Cerebellar nuclear complex (tissue), 1 donor: ENCODE results near the gene DYNLT1.
A peak's percentile ranks its signal among the peaks of the same experiment; 100 is the strongest.

ENCODE experiments used
- DNase-seq, 2 experiments: peaks; one replicate each; lab custom pipeline; 2025; lab: John Stamatoyannopoulos, UW

Gene DYNLT1

DNA sequence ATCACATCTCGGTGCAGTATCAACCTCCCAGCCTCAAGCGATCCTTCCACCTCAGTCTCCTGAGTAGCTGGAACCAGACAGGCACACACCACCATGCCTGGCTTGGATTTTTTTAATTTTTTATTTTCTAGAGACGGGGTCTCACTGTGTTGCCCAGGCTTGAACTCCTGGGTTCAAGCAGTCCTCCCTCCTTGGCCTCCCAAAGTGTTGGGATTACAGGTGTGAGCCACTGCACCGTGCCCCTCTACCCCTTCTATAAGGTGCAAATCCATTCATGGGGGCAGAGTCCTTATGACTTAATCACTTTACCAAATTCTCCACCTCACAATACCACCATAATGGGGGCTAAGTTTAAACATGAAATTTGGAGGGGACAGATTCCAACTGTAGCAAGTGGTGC is 47.0 kb downstream of the DYNLT1 start:
- DNase-seq: no peak

DNA sequence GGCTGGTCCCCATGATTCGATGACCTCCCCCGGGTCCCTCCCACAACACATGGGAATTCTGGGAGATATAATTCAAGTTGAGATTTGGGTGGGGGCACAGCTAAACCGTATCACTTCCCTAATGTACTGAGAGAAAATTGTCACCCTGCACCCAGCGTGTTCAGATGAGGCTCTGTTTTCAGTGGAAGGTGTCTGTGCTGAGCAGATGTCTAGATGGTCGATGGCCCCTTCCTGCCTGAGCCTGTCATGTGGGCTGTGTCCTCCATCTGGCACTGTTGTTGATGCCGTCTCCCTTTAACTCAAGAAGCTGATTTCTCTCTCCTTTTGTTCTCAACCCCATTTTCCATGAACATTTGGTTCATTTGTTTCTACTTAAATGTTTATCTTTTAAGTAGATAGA is 47.7 kb downstream of the DYNLT1 start:
- DNase-seq: no peak

DNA sequence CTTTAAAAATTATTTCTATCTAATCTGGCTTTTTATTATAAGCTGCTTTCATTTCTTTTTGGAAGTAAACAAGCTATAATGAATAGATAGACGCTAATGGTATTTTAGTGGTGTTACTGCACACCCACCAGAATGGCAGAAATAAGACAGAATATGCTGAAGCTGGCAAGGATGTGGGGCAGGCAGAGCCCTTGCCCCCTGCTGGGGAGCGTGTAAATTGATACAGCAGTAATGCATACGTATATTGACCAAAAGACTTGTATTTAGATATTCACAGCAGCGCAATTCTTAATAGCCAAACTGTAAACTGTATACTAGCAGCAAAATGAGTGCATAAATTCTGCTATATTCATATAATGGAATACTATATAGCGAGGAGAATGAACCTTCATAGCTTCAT is 49.3 kb downstream of the DYNLT1 start:
- no peak for DNase-seq

DNA sequence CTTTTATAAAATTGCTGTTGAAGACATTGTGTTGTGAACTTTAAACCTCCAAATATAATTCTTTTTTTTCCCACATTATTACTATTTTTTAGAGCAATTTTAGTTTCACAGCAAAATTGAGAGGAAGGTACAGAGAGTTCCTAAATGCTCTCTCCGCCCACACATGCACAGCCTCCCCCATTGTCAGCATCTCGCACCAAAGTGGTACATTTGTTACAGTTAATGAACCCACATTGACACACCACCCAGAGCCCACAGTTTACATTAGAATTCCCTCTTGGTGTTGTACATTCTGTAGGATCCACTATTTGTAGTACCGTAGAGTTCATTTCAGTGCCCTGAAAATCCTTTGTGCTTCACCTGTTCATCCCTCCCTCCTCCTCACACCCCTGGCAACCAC is 50.9 kb downstream of the DYNLT1 start:
- DNase-seq: no peak

DNA sequence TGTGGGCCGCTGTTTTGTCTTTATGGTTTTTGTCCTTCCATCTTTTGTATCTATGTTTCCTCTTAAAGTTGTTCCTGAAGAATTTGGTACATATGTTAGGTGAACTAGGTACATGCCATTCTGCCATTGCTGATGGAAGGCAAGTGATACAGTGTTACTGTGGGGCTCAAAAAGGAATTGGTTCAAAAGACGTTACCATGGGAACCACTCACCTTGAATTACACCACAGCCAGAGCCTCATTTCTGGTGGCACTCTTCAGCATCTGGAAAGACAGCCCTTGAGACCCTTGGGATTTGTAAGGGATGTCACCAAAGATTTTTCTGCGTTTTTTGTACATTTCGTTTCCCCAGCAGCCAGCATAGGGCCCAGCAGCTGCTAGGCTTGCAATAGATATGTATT is 52.7 kb downstream of the DYNLT1 start:
- no peak for DNase-seq

DNA sequence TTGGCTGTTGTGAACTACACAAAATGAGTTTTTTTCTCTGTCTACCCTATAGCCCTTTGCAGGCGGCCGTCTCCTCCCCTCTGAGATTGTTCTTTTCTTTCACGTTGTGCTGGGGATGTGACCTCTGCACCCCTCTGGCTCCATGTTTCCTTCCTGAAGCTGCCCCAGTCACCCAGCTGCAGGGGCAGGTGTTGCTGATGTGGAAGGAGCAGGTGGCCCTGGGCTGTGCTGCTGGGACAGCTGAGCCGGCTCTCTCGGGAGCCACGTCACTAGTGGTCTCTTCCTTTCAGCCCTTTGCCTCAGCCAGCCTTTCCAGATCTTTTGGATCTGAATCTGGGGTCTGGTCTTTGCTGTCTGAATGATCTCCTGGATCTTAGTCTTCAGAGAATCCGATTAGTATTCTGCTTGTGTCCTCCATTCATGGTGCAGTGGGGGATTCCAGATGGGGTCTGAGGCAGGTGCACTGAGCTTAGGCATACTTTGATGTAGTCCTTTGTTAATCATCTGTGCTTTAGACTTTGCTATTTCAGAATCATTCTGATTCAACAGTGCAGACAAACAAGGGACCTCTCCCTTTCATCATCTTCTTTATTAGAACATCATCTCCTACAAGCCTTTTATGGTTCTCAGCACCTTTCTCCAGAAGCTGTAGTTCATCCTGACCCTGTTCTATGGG is 53.3 kb downstream of the DYNLT1 start:
- no peak for DNase-seq

DNA sequence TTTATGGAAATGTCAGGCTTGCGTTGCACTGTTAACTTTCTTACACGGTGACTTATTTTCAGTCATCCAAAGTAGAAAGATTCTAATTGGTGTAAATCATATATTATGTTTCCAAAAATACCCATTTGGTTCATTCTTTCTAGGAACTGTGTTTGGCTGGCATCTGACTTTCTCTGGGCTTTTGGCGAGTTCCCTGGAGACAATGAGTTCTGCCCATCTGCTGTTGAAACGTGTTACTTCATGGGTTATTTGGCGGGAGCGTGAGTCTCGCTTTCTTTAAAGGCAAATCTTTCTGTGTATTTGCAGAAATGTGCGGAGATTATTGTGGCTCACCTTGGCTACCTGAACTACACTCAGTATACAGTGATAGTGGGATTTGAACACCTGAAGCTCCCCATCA is 55.2 kb downstream of the DYNLT1 start:
- DNase-seq: peak in 1 of 2 experiments; percentile 18

DNA sequence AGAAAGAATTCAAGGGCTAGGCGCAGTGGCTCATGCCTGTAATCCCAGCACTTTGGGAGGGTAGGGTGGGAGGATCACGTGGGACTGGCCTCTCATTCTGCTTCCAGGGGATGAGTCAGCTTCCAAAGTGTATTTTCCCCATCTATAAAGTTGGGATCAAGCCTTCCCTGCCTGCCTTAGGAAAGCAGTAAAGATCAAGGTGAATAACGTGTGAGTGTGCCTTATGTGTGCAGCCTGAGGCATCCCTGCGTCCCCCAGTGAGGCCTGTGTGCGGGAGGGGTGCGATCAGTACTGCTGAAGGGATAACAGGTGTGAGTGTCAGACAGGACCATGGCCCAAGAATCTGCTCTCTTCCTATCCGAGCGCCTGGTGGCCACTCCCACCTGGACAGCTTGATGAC is 57.9 kb downstream of the DYNLT1 start:
- DNase-seq: no peak
